ENCODE results near the gene GGTLC2.
"Not testable (repeated sequence)": the region's sequence is repeated elsewhere in the genome, so short reads cannot be mapped to it uniquely, and the experiment has no call there.

Gene GGTLC2

GRCh38 chr22:22682196-22682595, 37.8 kb downstream of the GGTLC2 start:
- TF ChIP-seq CTCF (IDR thresholded peaks at IDR 0.05; ENCODE audit: unreplicated experiment in 3 of 3), result no peak
- peaks cover 17% of the 10 kb centered on the region for H3K27me3 Mint-ChIP-seq (ENCODE audit: low read depth)
- no peaks in the 10 kb centered on the region for H3K36me3 Mint-ChIP-seq (ENCODE audit: low read depth)
- H3K4me3 Mint-ChIP-seq, result peak overlapping the region in 1 of 3 experiments; percentile 46
- H3K9me3 Mint-ChIP-seq, result no peaks in the 10 kb centered on the region
- H3K27ac Mint-ChIP-seq, result peak overlapping the region; percentile 61 to 90 (median 63)
- peaks cover 52% of the 10 kb centered on the region for H3K4me1 Mint-ChIP-seq

- Mint-ChIP-seq H3K27me3 (ENCODE audit: low read depth) (peaks cover 12% of the 10 kb centered on the region), H3K27ac (peak overlapping the region; percentile 58 to 81 (median 63)), H3K4me1 (peaks cover 57% of the 10 kb centered on the region), H3K9me3 (no peaks in the 10 kb centered on the region), H3K36me3 (ENCODE audit: low read depth) (no peaks in the 10 kb centered on the region), H3K4me3 (no peak overlapping the region)
- TF ChIP-seq CTCF (IDR thresholded peaks at IDR 0.05; ENCODE audit: unreplicated experiment in 3 of 3), result no peak
Observed at GRCh38 chr22:22682807-22683667, 38.6 kb downstream of the GGTLC2 start.

GRCh38 chr22:22683668-22684361, 39.4 kb downstream of the GGTLC2 start:
- no peak for TF ChIP-seq CTCF (IDR thresholded peaks at IDR 0.05; ENCODE audit: unreplicated experiment in 3 of 3)
- Mint-ChIP-seq H3K27ac (peak overlapping the region; percentile 58 to 81 (median 63)), H3K4me3 (no peak overlapping the region), H3K4me1 (peaks cover 57% of the 10 kb centered on the region), H3K9me3 (no peaks in the 10 kb centered on the region), H3K27me3 (ENCODE audit: low read depth) (peaks cover 12% of the 10 kb centered on the region), H3K36me3 (ENCODE audit: low read depth) (no peaks in the 10 kb centered on the region)

GRCh38 chr22:22684580-22685561, 40.5 kb downstream of the GGTLC2 start:
- peaks cover 12% of the 10 kb centered on the region for H3K27me3 Mint-ChIP-seq (ENCODE audit: low read depth)
- no peaks in the 10 kb centered on the region for H3K9me3 Mint-ChIP-seq
- no peaks in the 10 kb centered on the region for H3K36me3 Mint-ChIP-seq (ENCODE audit: low read depth)
- peak overlapping the region; percentile 42 to 81 (median 53) for H3K27ac Mint-ChIP-seq
- H3K4me3 Mint-ChIP-seq, result peak overlapping the region in 1 of 3 experiments; percentile 9
- peaks cover 55% of the 10 kb centered on the region for H3K4me1 Mint-ChIP-seq
- TF ChIP-seq CTCF (IDR thresholded peaks at IDR 0.05; ENCODE audit: unreplicated experiment in 3 of 3), result peak; percentile 34 to 56 (median 39)

- Mint-ChIP-seq H3K27me3 (ENCODE audit: low read depth) (peaks cover 14% of the 10 kb centered on the region), H3K36me3 (ENCODE audit: low read depth) (no peaks in the 10 kb centered on the region), H3K4me3 (no peak overlapping the region), H3K9me3 (no peaks in the 10 kb centered on the region), H3K4me1 (peaks cover 48% of the 10 kb centered on the region), H3K27ac (no peak overlapping the region)
- TF ChIP-seq CTCF (IDR thresholded peaks at IDR 0.05; ENCODE audit: unreplicated experiment in 3 of 3), result no peak
Observed at GRCh38 chr22:22685586-22685985, 41.2 kb downstream of the GGTLC2 start.

- not testable (repeated sequence) for H3K4me3 Mint-ChIP-seq; H3K9me3 Mint-ChIP-seq; H3K36me3 Mint-ChIP-seq (ENCODE audit: low read depth); H3K27ac Mint-ChIP-seq
- Mint-ChIP-seq H3K27me3 (ENCODE audit: low read depth) (peaks cover 17% of the 10 kb centered on the region), H3K4me1 (peaks cover 39% of the 10 kb centered on the region)
Observed at GRCh38 chr22:22686202-22687115, 42.0 kb downstream of the GGTLC2 start.
